HUDEP-2 (cell line): Measurements from ENCODE around the gene ETV6.

ENCODE experiments used
- DNase-seq, 76 experiments: peaks; one replicate each; lab custom pipeline; 2025; ENCODE audit not compliant: unreplicated experiment in 76 of 76; lab: John Stamatoyannopoulos, UW

ETV6 gene

DNA sequence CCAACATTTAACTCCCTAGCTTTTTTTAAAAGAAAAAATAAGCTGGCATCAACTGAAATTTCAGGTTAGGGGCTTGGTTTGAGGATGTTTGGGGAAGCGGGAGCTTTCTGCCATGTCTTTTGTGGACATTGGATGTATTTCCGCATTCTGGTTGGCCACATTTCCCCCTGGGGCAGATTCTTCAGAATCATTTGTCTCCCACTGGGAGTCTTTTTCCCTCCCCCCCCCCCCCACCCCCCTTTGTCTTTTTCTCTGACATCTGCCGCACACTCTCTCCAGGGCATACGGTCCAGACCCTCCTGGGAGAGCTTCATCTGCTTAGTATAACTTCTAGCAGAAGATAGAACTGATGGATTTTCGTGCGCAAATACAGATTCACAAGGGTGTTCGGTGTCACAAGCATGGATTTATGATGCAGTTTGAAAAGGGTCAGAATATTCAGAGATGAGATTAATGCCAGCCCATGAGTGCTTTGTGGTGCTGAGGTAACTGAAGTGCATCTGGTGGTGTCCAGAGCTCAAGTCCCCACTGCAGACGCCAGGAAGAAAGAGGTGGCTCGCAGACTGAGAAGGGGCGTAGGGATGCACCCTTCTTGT lies 40.2 kb downstream of the ETV6 start:
- DNase-seq: no peak

DNA sequence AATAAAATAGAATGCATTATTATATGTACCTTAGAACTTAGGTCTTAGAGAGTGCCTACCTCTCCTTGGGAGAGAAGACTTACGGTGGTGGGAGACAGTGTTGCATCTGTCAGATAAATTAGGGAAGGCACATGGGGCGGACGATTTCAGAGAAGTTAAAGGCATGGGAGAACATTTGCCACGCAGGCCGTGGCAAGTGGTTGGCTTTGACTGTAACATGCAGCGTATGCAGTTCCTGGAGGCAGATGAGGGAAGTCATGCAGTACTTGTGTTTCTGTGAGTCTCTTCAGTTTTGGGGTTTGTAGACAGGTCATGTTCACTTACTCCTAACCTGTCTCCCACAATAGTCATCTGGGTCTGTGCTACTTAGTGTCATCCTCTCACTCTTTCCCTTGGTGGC lies 43.6 kb downstream of the ETV6 start:
- DNase-seq: no peak

GRCh38 chr12:11693601-11694000 lies 44.1 kb downstream of the ETV6 start:
- DNase-seq: no peak

GRCh38 chr12:11694528-11694927 lies 45.1 kb downstream of the ETV6 start:
- no peak for DNase-seq

DNA sequence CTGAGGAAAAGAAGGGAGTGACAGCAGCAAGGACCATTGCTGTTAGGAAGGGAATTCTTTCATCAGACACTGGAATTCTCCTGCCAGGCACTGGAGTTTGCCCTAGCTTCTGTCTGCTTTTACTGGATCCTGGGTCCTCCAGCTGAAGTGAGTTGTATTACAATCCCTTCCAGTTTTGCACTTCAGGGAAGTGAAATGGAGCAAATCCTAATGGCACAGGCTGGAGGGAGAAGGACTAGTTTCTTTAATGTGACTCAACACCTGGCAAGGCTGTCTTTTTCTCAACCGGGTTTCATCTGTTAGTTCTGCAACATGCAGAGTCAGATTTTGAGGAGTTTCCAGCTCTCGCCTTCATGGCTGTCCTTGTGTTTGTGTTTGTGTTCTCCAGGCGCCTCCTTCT lies 45.8 kb downstream of the ETV6 start:
- no peak for DNase-seq

- DNase-seq: no peak
Measured at GRCh38 chr12:11696084-11696483, 46.6 kb downstream of the ETV6 start.

- DNase-seq: no peak
Measured at GRCh38 chr12:11697131-11697530, 47.7 kb downstream of the ETV6 start.

DNA sequence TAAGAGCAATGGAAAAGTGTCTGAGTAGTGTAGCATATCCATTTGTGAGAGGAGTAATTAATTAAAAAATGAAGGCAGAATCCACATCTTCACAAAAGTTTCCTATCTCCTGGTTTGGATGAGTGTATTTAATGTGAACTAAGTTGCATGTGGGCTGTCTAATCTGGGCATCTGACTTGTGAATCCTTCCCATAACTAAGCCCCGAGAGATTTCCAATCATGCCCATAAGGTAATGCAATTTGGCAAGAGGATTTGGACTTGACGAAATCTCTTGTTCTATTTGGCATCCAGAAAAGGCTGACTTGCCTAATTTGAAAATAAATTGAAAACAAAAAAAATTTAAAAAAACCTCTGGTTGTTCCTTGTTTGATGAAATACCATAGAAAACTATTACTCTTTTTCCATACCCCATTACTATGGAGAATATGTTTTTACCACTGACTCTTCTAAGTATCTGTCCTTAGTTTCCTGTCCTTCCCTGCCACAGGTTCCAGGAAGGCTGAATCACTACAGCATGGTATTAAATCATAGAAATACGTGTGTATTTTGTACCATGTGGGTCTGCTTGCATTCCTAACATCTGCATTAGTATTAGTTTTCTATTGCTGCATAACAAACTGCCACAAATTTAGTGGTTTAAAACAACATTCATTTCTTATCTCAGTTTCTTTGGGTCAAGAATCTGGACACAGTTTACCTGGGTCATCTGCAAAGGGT lies 48.4 kb downstream of the ETV6 start:
- no peak for DNase-seq

DNA sequence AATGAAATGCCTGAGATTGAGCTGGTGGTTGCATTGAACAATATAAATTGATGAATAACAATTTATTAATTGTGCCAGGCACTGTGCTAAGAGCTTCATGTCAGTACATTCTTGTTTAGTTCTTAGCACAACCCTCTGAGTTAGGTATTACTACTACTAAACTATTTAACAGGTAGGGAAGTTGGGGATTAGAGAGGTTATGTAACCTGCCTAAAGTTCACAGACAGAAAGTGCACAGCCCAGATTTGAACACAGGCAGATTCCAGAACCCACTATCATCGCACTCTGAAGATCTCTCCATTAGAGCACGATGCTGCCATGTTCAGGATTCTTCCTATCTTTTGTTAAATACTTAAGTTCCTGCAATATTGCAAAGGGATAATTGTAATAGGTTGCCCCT lies 49.3 kb downstream of the ETV6 start:
- DNase-seq: no peak

DNA sequence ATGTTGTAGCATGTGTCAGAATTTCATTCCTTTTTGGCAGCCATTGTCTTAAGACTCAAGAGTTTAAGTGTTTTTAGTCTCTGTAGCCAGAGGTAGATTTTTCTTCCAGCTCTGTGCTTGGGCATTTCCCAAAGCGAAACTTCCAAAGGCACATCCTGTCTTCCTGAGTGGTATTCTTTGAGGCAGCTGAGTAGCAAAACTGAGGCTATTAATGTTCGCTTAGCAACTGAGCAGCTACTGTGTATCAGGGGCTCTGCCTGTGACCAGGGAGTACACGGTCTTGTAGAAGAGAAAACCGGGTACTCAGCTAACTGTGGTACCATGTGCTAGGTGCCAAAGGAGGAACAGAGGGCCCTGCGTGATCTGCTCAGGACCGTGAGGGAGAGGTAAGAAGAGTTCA lies 52.0 kb downstream of the ETV6 start:
- no peak for DNase-seq

- DNase-seq: no peak
Measured at GRCh38 chr12:11702959-11703358, 53.5 kb downstream of the ETV6 start.

DNA sequence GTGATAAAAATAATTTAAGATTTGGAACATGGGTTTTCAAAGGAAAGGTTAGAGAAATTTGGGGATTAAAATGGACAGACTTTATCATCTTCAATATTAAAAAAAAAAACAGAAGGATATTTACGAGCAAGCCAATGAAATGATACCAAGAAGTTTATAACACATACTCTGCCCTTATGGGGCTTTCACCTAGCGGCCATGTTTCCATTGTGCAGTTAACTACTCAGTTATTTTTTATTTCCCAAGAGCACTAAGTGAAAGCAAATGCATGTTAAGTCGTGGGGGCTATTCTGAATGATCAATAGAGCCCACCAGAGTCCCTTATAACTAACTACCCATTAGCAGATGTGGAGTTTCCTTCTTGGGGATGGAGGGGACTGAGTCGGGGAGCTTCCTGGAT lies 53.9 kb downstream of the ETV6 start:
- no peak for DNase-seq

- DNase-seq: no peak
Measured at GRCh38 chr12:11704089-11704488, 54.6 kb downstream of the ETV6 start.

DNA sequence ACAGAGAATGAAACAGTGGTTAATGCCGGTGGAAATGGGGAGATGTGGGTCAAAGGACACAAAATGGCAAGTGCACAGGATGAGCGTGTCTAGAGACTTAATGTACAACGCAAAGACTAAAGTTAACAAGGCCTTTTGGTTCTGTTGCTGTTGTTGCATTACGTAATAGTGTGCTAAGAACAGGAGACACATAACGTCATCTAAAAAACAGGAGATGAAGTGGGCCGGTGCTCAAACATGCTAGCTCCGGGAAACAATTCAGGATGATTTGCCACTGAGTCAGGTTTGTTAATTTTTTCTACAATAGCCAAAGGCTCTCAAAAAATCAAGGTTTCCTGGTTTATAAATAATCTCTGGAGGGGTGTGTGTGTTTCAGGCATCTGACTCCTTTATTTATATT lies 55.5 kb downstream of the ETV6 start:
- DNase-seq: no peak

GRCh38 chr12:11706509-11707379 lies 57.3 kb downstream of the ETV6 start:
- DNase-seq: no peak

GRCh38 chr12:11707535-11707934 lies 58.1 kb downstream of the ETV6 start:
- no peak for DNase-seq

GRCh38 chr12:11709513-11709912 lies 60.0 kb downstream of the ETV6 start:
- DNase-seq: no peak

GRCh38 chr12:11710431-11710830 lies 61.0 kb downstream of the ETV6 start:
- no peak for DNase-seq

- DNase-seq: no peak
Measured at GRCh38 chr12:11710906-11711305, 61.4 kb downstream of the ETV6 start.

- no peak for DNase-seq
Measured at GRCh38 chr12:11711651-11712327, 62.3 kb downstream of the ETV6 start.

DNA sequence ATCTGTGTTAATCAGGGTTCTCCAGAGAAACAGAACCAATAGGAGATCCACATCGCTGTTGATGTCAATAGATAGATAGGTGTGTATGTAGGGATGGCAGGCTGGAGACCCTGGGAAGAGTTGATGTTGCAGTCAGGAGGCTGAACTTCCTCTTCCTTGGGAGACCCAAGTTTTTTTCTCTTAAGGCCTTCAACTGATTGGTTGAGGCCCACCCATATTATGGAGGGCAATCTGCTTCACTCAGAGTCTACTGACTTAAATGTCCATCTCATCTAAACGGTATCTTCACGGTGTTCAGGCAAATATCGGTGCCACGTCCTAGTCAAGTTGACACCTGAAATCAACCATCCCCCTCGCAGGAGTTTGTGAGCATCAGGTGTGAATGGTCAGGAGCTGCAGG lies 63.0 kb downstream of the ETV6 start:
- no peak for DNase-seq
